Measurements from ENCODE around the gene TSHZ2. TPM values are rescaled to one million over a fixed set of nuclear protein-coding genes. Genes with fewer than 3 reads are reported as not detected.

The TSHZ2 gene
- total RNA-seq, 6 experiments from 2014 or later = not detected

- Mint-ChIP-seq H3K27ac (no peak overlapping the region), H3K27me3 (ENCODE audit: insufficient read depth) (peaks cover under 1% of the 10 kb centered on the region; the same call in 1 of the 2 replicates), H3K4me1 (ENCODE audit: low read depth) (no peaks in the 10 kb centered on the region), H3K4me3 (no peak overlapping the region), H3K36me3 (ENCODE audit: low read depth) (no peaks in the 10 kb centered on the region), H3K9me3 (peaks cover 21% of the 10 kb centered on the region; the same call in 1 of the 2 replicates)
- no peak for TF ChIP-seq CTCF (IDR thresholded peaks at IDR 0.05)
- DNase-seq = no peak
Observed at GRCh38 chr20:53395188-53395923, 423.2 kb downstream of the TSHZ2 start.

DNA sequence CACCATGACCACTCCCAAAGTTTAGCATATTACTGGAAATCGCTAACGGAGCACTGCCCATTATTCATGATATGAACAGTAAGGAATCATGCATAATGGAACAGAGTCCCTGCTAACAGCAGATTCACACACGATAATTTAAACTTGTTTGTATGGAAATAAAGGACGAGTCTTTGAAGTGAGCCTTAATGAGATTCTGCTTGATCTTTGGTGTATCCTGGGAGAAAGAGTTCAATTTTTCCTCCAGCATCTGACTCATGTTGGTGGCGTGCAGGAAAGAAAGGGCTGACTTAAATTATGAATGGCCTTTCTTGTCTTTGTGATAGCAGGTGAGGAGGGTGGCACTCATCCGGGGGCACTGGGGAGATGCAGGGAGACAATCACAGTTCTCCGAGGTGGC, 426.9 kb downstream of the TSHZ2 start:
- Mint-ChIP-seq H3K9me3 (peaks cover 17% of the 10 kb centered on the region; the same call in 1 of the 2 replicates), H3K4me3 (no peak overlapping the region), H3K36me3 (ENCODE audit: low read depth) (no peaks in the 10 kb centered on the region), H3K27ac (no peak overlapping the region), H3K27me3 (ENCODE audit: insufficient read depth) (peaks cover 3% of the 10 kb centered on the region), H3K4me1 (ENCODE audit: low read depth) (no peaks in the 10 kb centered on the region)
- no peak for DNase-seq
- TF ChIP-seq CTCF (IDR thresholded peaks at IDR 0.05) = no peak

DNA sequence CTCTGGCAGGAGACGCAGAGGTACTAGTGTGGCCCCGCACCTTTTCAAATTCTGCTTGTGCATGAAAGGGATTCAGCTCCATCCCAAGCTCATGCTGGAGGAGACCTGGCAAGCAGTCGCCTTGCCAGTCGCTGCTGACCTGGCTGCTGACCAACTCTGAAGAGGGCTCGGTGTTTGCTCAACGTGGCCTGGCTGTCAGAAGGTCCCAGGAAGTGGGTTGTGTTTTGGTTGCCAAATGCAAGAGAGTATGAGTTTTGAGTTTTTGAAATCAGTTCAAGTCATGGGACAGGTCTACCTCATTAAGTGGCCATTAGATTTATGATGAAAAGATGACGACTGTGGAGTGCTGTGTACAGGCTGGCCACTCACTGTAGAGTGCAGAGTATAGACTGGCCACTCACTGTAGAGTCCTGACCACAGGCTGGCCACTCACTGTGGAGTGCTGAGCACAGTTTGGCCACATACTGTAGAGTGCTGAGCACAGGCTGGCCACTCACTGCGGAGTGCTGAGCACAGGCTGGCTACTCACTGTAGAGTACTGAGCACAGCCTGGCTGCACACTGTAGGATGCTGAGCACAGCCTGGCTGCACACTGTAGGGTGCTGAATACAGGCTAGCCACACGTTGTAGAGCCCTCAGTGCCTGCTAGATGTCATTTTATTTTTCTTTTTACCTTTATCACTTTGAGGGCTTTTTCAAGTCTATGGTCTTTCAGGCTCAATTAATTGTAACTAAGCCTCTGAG, 427.6 kb downstream of the TSHZ2 start:
- Mint-ChIP-seq H3K27me3 (ENCODE audit: insufficient read depth) (peaks cover 3% of the 10 kb centered on the region), H3K4me3 (no peak overlapping the region), H3K36me3 (ENCODE audit: low read depth) (no peaks in the 10 kb centered on the region), H3K27ac (no peak overlapping the region), H3K9me3 (peaks cover 14% of the 10 kb centered on the region; the same call in 1 of the 2 replicates), H3K4me1 (ENCODE audit: low read depth) (no peaks in the 10 kb centered on the region)
- no peak for DNase-seq
- TF ChIP-seq CTCF (IDR thresholded peaks at IDR 0.05) = no peak

GRCh38 chr20:53402233-53403005, 430.3 kb downstream of the TSHZ2 start:
- Mint-ChIP-seq H3K4me3 (no peak overlapping the region), H3K9me3 (peaks cover 5% of the 10 kb centered on the region; the same call in 1 of the 2 replicates), H3K4me1 (ENCODE audit: low read depth) (no peaks in the 10 kb centered on the region), H3K36me3 (ENCODE audit: low read depth) (no peaks in the 10 kb centered on the region), H3K27me3 (ENCODE audit: insufficient read depth) (peaks cover 3% of the 10 kb centered on the region), H3K27ac (no peak overlapping the region)
- no peak for TF ChIP-seq CTCF (IDR thresholded peaks at IDR 0.05)
- no peak for DNase-seq

- H3K4me1 Mint-ChIP-seq (ENCODE audit: low read depth) = no peaks in the 10 kb centered on the region
- no peak for TF ChIP-seq CTCF (IDR thresholded peaks at IDR 0.05)
- DNase-seq = no peak
- no peak overlapping the region for H3K27ac Mint-ChIP-seq
- no peaks in the 10 kb centered on the region for H3K36me3 Mint-ChIP-seq (ENCODE audit: low read depth)
- H3K9me3 Mint-ChIP-seq = peaks cover 5% of the 10 kb centered on the region; the same call in 1 of the 2 replicates
- H3K4me3 Mint-ChIP-seq = no peak overlapping the region
- H3K27me3 Mint-ChIP-seq (ENCODE audit: insufficient read depth) = peaks cover 3% of the 10 kb centered on the region
Observed at GRCh38 chr20:53403029-53403428, 430.9 kb downstream of the TSHZ2 start.
